ENCODE results near the gene SMAD4.

- TF ChIP-seq CTCF (IDR thresholded peaks at IDR 0.05): no peak
- no peak for TF ChIP-seq POLR2AphosphoS5 (IDR thresholded peaks at IDR 0.05)
These were observed 53.4 kb downstream of the SMAD4 start for GRCh38 chr18:51083398-51083797.
